Ishikawa (cell line): ENCODE results near the gene TRIM56.

Experiments
- CEBPB ChIP-seq: IDR thresholded peaks from 2 replicates; pipeline ENCODE4 v1.6.1; 2012
- CREB1 ChIP-seq: IDR thresholded peaks from 2 replicates; pipeline ENCODE4 v1.6.1; 2012; ENCODE audit warnings: low read depth
- EGR1 ChIP-seq: IDR thresholded peaks from 2 replicates; pipeline ENCODE4 v1.6.1; 2012
- EP300 ChIP-seq: IDR thresholded peaks from 2 replicates; pipeline ENCODE4 v1.6.1; 2012; ENCODE audit warnings: borderline replicate concordance
- FOXM1 ChIP-seq: IDR thresholded peaks from 2 replicates; pipeline ENCODE4 v1.6.1; 2012; ENCODE audit warnings: low read depth, borderline replicate concordance
- RAD21 ChIP-seq: IDR thresholded peaks from 2 replicates; pipeline ENCODE4 v1.6.1; 2012; ENCODE audit warnings: low read depth
- REST ChIP-seq: IDR thresholded peaks from 2 replicates; pipeline ENCODE4 v1.6.1; 2012; ENCODE audit warnings: low read depth, mild to moderate bottlenecking
- TAF1 ChIP-seq: IDR thresholded peaks from 2 replicates; pipeline ENCODE4 v1.6.1; 2012; ENCODE audit warnings: low read depth, mild to moderate bottlenecking
- TCF12 ChIP-seq: IDR thresholded peaks from 2 replicates; pipeline ENCODE4 v1.6.1; 2012; ENCODE audit warnings: low read depth
- TEAD4 ChIP-seq: IDR thresholded peaks from 2 replicates; pipeline ENCODE4 v1.6.1; 2012
- YY1 ChIP-seq: IDR thresholded peaks from 2 replicates; pipeline ENCODE4 v1.6.1; 2012; ENCODE audit warnings: low read depth
- TF ChIP-seq, protein P1 (sequence below): IDR thresholded peaks from 2 replicates; pipeline ENCODE4 v1.6.1; 2012

GRCh38 chr7:101133621-101134398, 48.5 kb downstream of the TRIM56 start:
- TF ChIP-seq REST = no peak
- TF ChIP-seq, protein P1, sequence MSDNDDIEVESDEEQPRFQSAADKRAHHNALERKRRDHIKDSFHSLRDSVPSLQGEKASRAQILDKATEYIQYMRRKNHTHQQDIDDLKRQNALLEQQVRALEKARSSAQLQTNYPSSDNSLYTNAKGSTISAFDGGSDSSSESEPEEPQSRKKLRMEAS = no peak
- no peak for TF ChIP-seq TAF1
- no peak for TF ChIP-seq YY1
- no peak for TF ChIP-seq CEBPB
- no peak for TF ChIP-seq RAD21
- TF ChIP-seq TEAD4 = no peak
- TF ChIP-seq CREB1 = no peak
- no peak for TF ChIP-seq EP300
- no peak for TF ChIP-seq TCF12
- TF ChIP-seq FOXM1 = no peak
- no peak for TF ChIP-seq EGR1
